HUES6 (cell line): ENCODE results near the gene ANO4.
"Not testable (repeated sequence)": the region's sequence is repeated elsewhere in the genome, so short reads cannot be mapped to it uniquely, and the experiment has no call there.

ENCODE experiments used
- H3K27ac ChIP-seq: 2 replicates; pipeline ENCODE4 v1.7.0; 2013; ENCODE audit warnings: low read depth, mild to moderate bottlenecking, low read length, inconsistent platforms
- H3K27me3 ChIP-seq: 2 replicates; pipeline ENCODE4 v1.6.1; 2013; ENCODE audit warnings: low read length; ENCODE audit not compliant: control insufficient read depth, insufficient read depth
- H3K36me3 ChIP-seq: 2 replicates; pipeline ENCODE4 v1.6.1; 2013; ENCODE audit warnings: low read length; ENCODE audit not compliant: control insufficient read depth, insufficient read depth
- H3K4me1 ChIP-seq: 2 replicates; pipeline ENCODE4 v1.6.1; 2013; ENCODE audit warnings: low read length; ENCODE audit not compliant: control insufficient read depth, insufficient read depth
- H3K4me3 ChIP-seq: 2 replicates; pipeline ENCODE4 v1.5.1; 2013; ENCODE audit warnings: low read depth, low read length
- H3K9ac ChIP-seq: one replicate; pipeline ENCODE4 v1.6.1; 2013; ENCODE audit warnings: mild to moderate bottlenecking, low read length
- H3K9me3 ChIP-seq: 2 replicates; pipeline ENCODE4 v1.6.1; 2013; ENCODE audit warnings: low read depth, low read length; ENCODE audit not compliant: control insufficient read depth, insufficient read depth

Gene ANO4

GRCh38 chr12:101087920-101088319 is 293.3 kb downstream of the ANO4 start:
- peaks cover 21% of the 10 kb centered on the region; the same call in 1 of the 2 replicates for H3K4me1 ChIP-seq

GRCh38 chr12:101089271-101089670 is 294.7 kb downstream of the ANO4 start:
- Histone ChIP-seq H3K9ac (no peak overlapping the region), H3K27ac (no peak overlapping the region)

More at GRCh38 chr12:101087920-101088319, 293.3 kb downstream of the ANO4 start:
- H3K4me3 ChIP-seq = no peak overlapping the region
- no peaks in the 10 kb centered on the region for H3K36me3 ChIP-seq
- no peak overlapping the region for H3K27ac ChIP-seq
- no peak overlapping the region for H3K9ac ChIP-seq
- no peaks in the 10 kb centered on the region for H3K9me3 ChIP-seq
- H3K27me3 ChIP-seq = no peaks in the 10 kb centered on the region

GRCh38 chr12:101090222-101090621 is 295.6 kb downstream of the ANO4 start:
- not testable (repeated sequence) for H3K4me3 ChIP-seq, H3K9me3 ChIP-seq, H3K9ac ChIP-seq, H3K27me3 ChIP-seq, H3K36me3 ChIP-seq, H3K27ac ChIP-seq
- peaks cover 21% of the 10 kb centered on the region; the same call in 1 of the 2 replicates for H3K4me1 ChIP-seq

More at GRCh38 chr12:101089271-101089670, 294.7 kb downstream of the ANO4 start:
- Histone ChIP-seq H3K27me3 (no peaks in the 10 kb centered on the region), H3K36me3 (no peaks in the 10 kb centered on the region), H3K4me1 (peaks cover 21% of the 10 kb centered on the region; the same call in 1 of the 2 replicates), H3K4me3 (no peak overlapping the region), H3K9me3 (no peaks in the 10 kb centered on the region)

GRCh38 chr12:101097829-101098580 is 303.4 kb downstream of the ANO4 start:
- Histone ChIP-seq H3K4me1 (no peaks in the 10 kb centered on the region), H3K36me3 (no peaks in the 10 kb centered on the region), H3K9me3 (no peaks in the 10 kb centered on the region), H3K27me3 (no peaks in the 10 kb centered on the region), H3K9ac (no peak overlapping the region), H3K27ac (no peak overlapping the region), H3K4me3 (no peak overlapping the region)

GRCh38 chr12:101107032-101107763 is 312.6 kb downstream of the ANO4 start:
- Histone ChIP-seq H3K27ac (no peak overlapping the region), H3K4me3 (no peak overlapping the region), H3K27me3 (no peaks in the 10 kb centered on the region), H3K36me3 (no peaks in the 10 kb centered on the region), H3K9me3 (no peaks in the 10 kb centered on the region), H3K4me1 (no peaks in the 10 kb centered on the region), H3K9ac (no peak overlapping the region)

GRCh38 chr12:101108130-101108529 is 313.6 kb downstream of the ANO4 start:
- H3K36me3 ChIP-seq = no peaks in the 10 kb centered on the region
- no peaks in the 10 kb centered on the region for H3K4me1 ChIP-seq
- no peak overlapping the region for H3K4me3 ChIP-seq
- no peaks in the 10 kb centered on the region for H3K9me3 ChIP-seq
- H3K27ac ChIP-seq = no peak overlapping the region
- no peak overlapping the region for H3K9ac ChIP-seq
- no peaks in the 10 kb centered on the region for H3K27me3 ChIP-seq

GRCh38 chr12:101110866-101111265 is 316.3 kb downstream of the ANO4 start:
- Histone ChIP-seq H3K36me3 (no peaks in the 10 kb centered on the region), H3K9ac (no peak overlapping the region), H3K4me1 (no peaks in the 10 kb centered on the region), H3K9me3 (no peaks in the 10 kb centered on the region), H3K27me3 (no peaks in the 10 kb centered on the region), H3K27ac (no peak overlapping the region), H3K4me3 (no peak overlapping the region)

GRCh38 chr12:101111441-101111840 is 316.9 kb downstream of the ANO4 start:
- Histone ChIP-seq H3K27ac (no peak overlapping the region), H3K27me3 (no peaks in the 10 kb centered on the region), H3K4me3 (no peak overlapping the region), H3K4me1 (no peaks in the 10 kb centered on the region), H3K9me3 (no peaks in the 10 kb centered on the region), H3K9ac (no peak overlapping the region), H3K36me3 (no peaks in the 10 kb centered on the region)

- Histone ChIP-seq H3K9ac (no peak overlapping the region), H3K27ac (no peak overlapping the region), H3K9me3 (no peaks in the 10 kb centered on the region), H3K36me3 (no peaks in the 10 kb centered on the region), H3K4me1 (no peaks in the 10 kb centered on the region), H3K4me3 (no peak overlapping the region), H3K27me3 (no peaks in the 10 kb centered on the region)
Observed at GRCh38 chr12:101115326-101115725, 320.8 kb downstream of the ANO4 start.

GRCh38 chr12:101116911-101117310 is 322.3 kb downstream of the ANO4 start:
- Histone ChIP-seq H3K9me3 (no peaks in the 10 kb centered on the region), H3K36me3 (no peaks in the 10 kb centered on the region), H3K9ac (no peak overlapping the region), H3K4me1 (no peaks in the 10 kb centered on the region), H3K27ac (no peak overlapping the region), H3K4me3 (no peak overlapping the region), H3K27me3 (no peaks in the 10 kb centered on the region)

GRCh38 chr12:101117842-101118241 is 323.3 kb downstream of the ANO4 start:
- no peak overlapping the region for H3K27ac ChIP-seq
- no peak overlapping the region for H3K4me3 ChIP-seq
- no peaks in the 10 kb centered on the region for H3K36me3 ChIP-seq
- H3K9ac ChIP-seq = no peak overlapping the region
- no peaks in the 10 kb centered on the region for H3K9me3 ChIP-seq
- no peaks in the 10 kb centered on the region for H3K27me3 ChIP-seq
- no peaks in the 10 kb centered on the region for H3K4me1 ChIP-seq
